PC-3 (cell line): ENCODE data around the gene TBC1D14.

Experiments
- EZH2 ChIP-seq: fragments of 300-600 bp; sonication (generic); IDR thresholded peaks from one replicate; pipeline ENCODE4 v1.6.1; 2017; ENCODE audit warnings: antibody characterized with exemption, mild to moderate bottlenecking, low read length; ENCODE audit not compliant: unreplicated experiment
- EZH2phosphoT487 ChIP-seq: fragments of 300-600 bp; sonication (generic); IDR thresholded peaks from 2 replicates; pipeline ENCODE4 v1.6.1; 2018; ENCODE audit warnings: mild to moderate bottlenecking, antibody characterized with exemption, low read length, borderline replicate concordance
- TF ChIP-seq, protein P1 (sequence below): fragments of 300-600 bp; sonication (generic); conservative IDR thresholded peaks from 2 replicates; pipeline ENCODE4 v1.5.1; 2017; ENCODE audit warnings: antibody characterized with exemption, low read depth, mild to moderate bottlenecking, low read length

DNA sequence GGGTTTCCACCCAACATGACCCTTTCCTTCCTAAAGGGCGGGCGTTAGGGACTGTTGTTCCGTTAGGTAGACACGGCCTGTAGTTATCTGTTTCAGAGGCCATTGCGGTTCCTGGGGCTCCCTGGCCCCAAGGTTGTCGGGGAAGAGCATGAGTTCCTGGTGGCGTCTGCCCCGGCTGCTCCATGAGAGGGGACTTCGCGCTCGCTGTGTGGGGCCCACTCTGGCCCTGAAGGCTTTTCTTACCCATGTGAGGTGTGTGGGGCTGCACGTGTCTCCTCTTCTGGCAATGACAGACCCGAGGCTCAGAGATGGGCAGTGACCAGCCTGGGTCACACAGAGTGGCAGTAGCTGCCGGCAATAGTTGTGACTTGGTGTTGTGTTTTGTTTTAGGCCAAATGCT, 142.7 kb downstream of the TBC1D14 start:
- TF ChIP-seq, protein P1, sequence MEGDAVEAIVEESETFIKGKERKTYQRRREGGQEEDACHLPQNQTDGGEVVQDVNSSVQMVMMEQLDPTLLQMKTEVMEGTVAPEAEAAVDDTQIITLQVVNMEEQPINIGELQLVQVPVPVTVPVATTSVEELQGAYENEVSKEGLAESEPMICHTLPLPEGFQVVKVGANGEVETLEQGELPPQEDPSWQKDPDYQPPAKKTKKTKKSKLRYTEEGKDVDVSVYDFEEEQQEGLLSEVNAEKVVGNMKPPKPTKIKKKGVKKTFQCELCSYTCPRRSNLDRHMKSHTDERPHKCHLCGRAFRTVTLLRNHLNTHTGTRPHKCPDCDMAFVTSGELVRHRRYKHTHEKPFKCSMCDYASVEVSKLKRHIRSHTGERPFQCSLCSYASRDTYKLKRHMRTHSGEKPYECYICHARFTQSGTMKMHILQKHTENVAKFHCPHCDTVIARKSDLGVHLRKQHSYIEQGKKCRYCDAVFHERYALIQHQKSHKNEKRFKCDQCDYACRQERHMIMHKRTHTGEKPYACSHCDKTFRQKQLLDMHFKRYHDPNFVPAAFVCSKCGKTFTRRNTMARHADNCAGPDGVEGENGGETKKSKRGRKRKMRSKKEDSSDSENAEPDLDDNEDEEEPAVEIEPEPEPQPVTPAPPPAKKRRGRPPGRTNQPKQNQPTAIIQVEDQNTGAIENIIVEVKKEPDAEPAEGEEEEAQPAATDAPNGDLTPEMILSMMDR = no peak
- TF ChIP-seq EZH2 (no peak), EZH2phosphoT487 (no peak)
